Hepatocyte (in vitro differentiated cells): ENCODE results near the gene CSNK1D. TPM values are rescaled to one million over a fixed set of nuclear protein-coding genes. Genes with fewer than 3 reads are reported as not detected.

Source experiments
- DNase-seq: peaks from one replicate; pipeline ENCODE4 v3.0.0-alpha.2; 2016; ENCODE audit warnings: low spot score
- H2AFZ ChIP-seq: fragments of 200-600 bp; sonication (generic); 2 replicates; pipeline ENCODE4 v1.6.0; 2016; ENCODE audit warnings: antibody characterized with exemption, mild to moderate bottlenecking
- H3K27ac ChIP-seq: fragments of 200-600 bp; sonication (generic); 2 replicates; pipeline ENCODE4 v1.5.1; 2016; ENCODE audit warnings: mild to moderate bottlenecking
- H3K27me3 ChIP-seq: fragments of 200-600 bp; sonication (generic); 2 replicates; pipeline ENCODE4 v1.6.1; 2016
- H3K36me3 ChIP-seq: fragments of 200-600 bp; sonication (generic); replicated peaks from 2 replicates; pipeline ENCODE4 v1.5.1; 2016; ENCODE audit warnings: low read depth; ENCODE audit not compliant: insufficient read depth
- H3K4me1 ChIP-seq: fragments of 200-600 bp; sonication (generic); 2 replicates; pipeline ENCODE4 v1.5.1; 2016; ENCODE audit warnings: mild to moderate bottlenecking, moderate library complexity; ENCODE audit not compliant: insufficient read depth
- H3K4me2 ChIP-seq: fragments of 200-600 bp; sonication (generic); 2 replicates; pipeline ENCODE4 v1.6.0; 2016
- H3K4me3 ChIP-seq: fragments of 200-600 bp; sonication (generic); 2 replicates; pipeline ENCODE4 v1.5.1; 2016; ENCODE audit warnings: mild to moderate bottlenecking
- H3K79me2 ChIP-seq: fragments of 200-600 bp; sonication (generic); 2 replicates; pipeline ENCODE4 v1.6.0; 2017; ENCODE audit warnings: mild to moderate bottlenecking
- H3K9me2 ChIP-seq: fragments of 200-600 bp; sonication (generic); replicated peaks from 2 replicates; pipeline ENCODE4 v1.6.0; 2017; ENCODE audit warnings: mild to moderate bottlenecking; ENCODE audit not compliant: insufficient read depth
- H3K9me3 ChIP-seq: fragments of 200-600 bp; sonication (generic); 2 replicates; pipeline ENCODE4 v1.5.1; 2016; ENCODE audit warnings: low read depth, mild to moderate bottlenecking
- H4K20me1 ChIP-seq: fragments of 200-600 bp; sonication (generic); 2 replicates; pipeline ENCODE4 v1.6.0; 2016; ENCODE audit warnings: mild to moderate bottlenecking; ENCODE audit not compliant: insufficient read depth, poor library complexity, severe bottlenecking
- EZH2 ChIP-seq: fragments of 200-600 bp; sonication (generic); IDR thresholded peaks from 2 replicates; pipeline ENCODE4 v1.6.1; 2016; ENCODE audit warnings: antibody characterized with exemption, mild to moderate bottlenecking, borderline replicate concordance
- EZH2phosphoT487 ChIP-seq: fragments of 200-600 bp; sonication (generic); IDR thresholded peaks from one replicate; pipeline ENCODE4 v1.6.1; 2018; ENCODE audit warnings: antibody characterized with exemption, mild to moderate bottlenecking, low read depth, moderate library complexity; ENCODE audit not compliant: unreplicated experiment, severe bottlenecking
- WGBS: methylation state at CpG from one replicate; pipeline ENCODE4 v1.1.6; 2016; ENCODE audit warnings: low lambda C conversion rate; ENCODE audit errors: missing lambda C conversion rate; 5-methylcytosine and 5-hydroxymethylcytosine counted together
- polyA plus RNA-seq: library from polyadenylated mRNA; unstranded; fragments of >200 nt; fragmentation: Nextera tagmentation; extraction: Ambion mirVana; gene quantifications from 2 replicates; pipeline ENCODE4 v1.2.1, GENCODE V29; 2016
- total RNA-seq: library from RNA; depleted of rRNA; stranded (reverse); fragments of >200 nt; gene quantifications from 2 replicates; pipeline ENCODE4 v1.2.3, GENCODE V29; 2014
- TF ChIP-seq, protein P1 (sequence below): fragments of 200-600 bp; sonication (generic); IDR thresholded peaks from 2 replicates; pipeline ENCODE4 v1.5.1; 2016; ENCODE audit warnings: antibody characterized with exemption, mild to moderate bottlenecking; ENCODE audit not compliant: poor library complexity

The CSNK1D gene
- total and polyA plus RNA-seq, 2 experiments from 2014 or later: 72.5 to 152 TPM

DNA sequence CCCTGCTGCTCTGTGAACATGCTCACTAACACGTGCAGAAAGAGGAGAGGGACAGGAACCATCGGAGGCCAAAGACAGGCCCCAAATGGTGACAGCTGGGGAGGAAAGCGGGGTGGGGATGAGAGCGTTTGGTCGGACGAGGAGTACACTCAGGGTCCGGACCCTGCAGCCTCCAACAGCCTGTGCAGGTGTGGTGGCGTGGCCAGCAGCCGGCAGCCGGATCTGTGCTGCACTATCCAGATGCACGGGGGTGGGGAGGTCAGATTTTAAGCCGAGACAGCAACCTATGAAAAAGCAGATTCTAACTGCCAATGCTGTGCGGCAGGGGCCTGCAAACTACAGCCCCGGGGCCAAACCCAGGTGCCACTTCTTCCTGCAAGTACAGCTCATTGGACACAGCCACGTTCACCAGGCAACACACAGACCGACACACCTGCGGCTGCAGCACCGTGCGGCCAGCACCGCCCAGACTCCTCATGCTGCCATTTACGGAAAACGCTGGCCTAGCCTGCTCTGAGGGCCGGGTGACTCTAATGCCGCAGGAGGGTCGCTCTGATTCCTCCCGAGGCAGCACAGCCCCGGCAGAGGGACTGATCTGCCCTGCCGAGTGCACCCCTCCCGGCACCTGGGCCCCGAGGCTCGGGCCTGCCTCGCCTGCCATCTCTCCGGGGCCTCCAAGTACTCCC lies 23.5 kb downstream of the CSNK1D start:
- peaks cover 80% of the 10 kb centered on the region for H3K79me2 ChIP-seq
- H3K36me3 ChIP-seq: no peaks in the 10 kb centered on the region
- H3K4me2 ChIP-seq: no peak overlapping the region
- no peaks in the 10 kb centered on the region for H3K4me1 ChIP-seq
- H3K27ac ChIP-seq: no peak overlapping the region
- H3K27me3 ChIP-seq: no peaks in the 10 kb centered on the region
- H4K20me1 ChIP-seq: peaks cover 75% of the 10 kb centered on the region
- no peak overlapping the region for H3K4me3 ChIP-seq
- H3K9me2 ChIP-seq: no peaks in the 10 kb centered on the region
- TF ChIP-seq, protein P1, sequence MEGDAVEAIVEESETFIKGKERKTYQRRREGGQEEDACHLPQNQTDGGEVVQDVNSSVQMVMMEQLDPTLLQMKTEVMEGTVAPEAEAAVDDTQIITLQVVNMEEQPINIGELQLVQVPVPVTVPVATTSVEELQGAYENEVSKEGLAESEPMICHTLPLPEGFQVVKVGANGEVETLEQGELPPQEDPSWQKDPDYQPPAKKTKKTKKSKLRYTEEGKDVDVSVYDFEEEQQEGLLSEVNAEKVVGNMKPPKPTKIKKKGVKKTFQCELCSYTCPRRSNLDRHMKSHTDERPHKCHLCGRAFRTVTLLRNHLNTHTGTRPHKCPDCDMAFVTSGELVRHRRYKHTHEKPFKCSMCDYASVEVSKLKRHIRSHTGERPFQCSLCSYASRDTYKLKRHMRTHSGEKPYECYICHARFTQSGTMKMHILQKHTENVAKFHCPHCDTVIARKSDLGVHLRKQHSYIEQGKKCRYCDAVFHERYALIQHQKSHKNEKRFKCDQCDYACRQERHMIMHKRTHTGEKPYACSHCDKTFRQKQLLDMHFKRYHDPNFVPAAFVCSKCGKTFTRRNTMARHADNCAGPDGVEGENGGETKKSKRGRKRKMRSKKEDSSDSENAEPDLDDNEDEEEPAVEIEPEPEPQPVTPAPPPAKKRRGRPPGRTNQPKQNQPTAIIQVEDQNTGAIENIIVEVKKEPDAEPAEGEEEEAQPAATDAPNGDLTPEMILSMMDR: no peak
- TF ChIP-seq EZH2 (no peak), EZH2phosphoT487 (no peak)
- no peak overlapping the region for H2AFZ ChIP-seq
- 96% methylated on average over 30 of the region's 33 CpGs for WGBS
- DNase-seq: no peak
- H3K9me3 ChIP-seq: no peaks in the 10 kb centered on the region

DNA sequence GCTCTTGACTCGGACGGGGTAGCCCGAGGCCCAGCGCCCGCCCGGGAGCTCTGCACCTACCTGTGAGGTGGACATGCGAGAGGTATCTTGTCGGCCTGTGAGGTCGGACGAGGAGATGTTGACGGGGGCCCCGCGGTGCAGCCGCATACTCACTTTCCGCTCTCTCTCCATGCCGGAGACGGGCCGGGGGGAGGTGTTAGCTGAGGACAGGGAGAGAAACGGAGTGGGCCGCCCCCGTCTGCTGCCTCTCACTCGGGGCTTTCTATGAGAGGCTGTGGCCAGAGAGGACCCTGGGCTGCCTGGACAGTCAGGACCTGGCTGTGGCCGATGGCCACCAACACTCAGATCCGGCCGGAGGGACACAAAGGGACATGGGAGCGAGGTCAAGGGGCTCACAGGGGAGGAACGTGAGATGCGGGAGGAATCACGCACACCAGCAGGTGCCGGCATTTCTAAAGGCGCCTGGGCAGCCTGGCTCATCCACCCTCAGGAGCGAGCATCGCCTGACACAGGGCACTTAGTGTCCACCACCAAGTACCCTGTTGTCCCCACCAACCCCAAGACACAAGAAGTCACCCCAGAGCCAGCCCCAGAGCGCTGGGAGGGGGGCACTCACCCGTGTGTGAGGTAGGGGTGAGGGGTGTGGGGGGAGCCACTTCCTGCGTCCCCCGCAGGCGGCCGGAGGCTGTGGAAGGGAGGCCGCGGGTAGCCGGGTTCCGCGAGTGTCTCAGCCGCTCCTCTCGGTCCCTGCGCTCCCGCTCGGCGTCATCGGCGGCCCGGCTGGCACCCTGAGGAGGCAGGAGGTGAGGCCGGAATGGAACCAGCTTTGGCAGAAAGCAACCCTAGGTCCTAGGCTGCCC lies 24.5 kb downstream of the CSNK1D start:
- no peaks in the 10 kb centered on the region for H3K4me1 ChIP-seq
- peaks cover 83% of the 10 kb centered on the region for H4K20me1 ChIP-seq
- H3K79me2 ChIP-seq: peaks cover 85% of the 10 kb centered on the region
- H3K27ac ChIP-seq: no peak overlapping the region
- TF ChIP-seq EZH2 (no peak), EZH2phosphoT487 (no peak)
- TF ChIP-seq, protein P1: no peak
- WGBS: 96% methylated on average over 43 of the region's 54 CpGs
- DNase-seq: no peak
- H3K4me3 ChIP-seq: no peak overlapping the region
- H3K9me3 ChIP-seq: no peaks in the 10 kb centered on the region
- H2AFZ ChIP-seq: no peak overlapping the region
- no peak overlapping the region for H3K4me2 ChIP-seq
- no peaks in the 10 kb centered on the region for H3K36me3 ChIP-seq
- no peaks in the 10 kb centered on the region for H3K9me2 ChIP-seq
- H3K27me3 ChIP-seq: no peaks in the 10 kb centered on the region

DNA sequence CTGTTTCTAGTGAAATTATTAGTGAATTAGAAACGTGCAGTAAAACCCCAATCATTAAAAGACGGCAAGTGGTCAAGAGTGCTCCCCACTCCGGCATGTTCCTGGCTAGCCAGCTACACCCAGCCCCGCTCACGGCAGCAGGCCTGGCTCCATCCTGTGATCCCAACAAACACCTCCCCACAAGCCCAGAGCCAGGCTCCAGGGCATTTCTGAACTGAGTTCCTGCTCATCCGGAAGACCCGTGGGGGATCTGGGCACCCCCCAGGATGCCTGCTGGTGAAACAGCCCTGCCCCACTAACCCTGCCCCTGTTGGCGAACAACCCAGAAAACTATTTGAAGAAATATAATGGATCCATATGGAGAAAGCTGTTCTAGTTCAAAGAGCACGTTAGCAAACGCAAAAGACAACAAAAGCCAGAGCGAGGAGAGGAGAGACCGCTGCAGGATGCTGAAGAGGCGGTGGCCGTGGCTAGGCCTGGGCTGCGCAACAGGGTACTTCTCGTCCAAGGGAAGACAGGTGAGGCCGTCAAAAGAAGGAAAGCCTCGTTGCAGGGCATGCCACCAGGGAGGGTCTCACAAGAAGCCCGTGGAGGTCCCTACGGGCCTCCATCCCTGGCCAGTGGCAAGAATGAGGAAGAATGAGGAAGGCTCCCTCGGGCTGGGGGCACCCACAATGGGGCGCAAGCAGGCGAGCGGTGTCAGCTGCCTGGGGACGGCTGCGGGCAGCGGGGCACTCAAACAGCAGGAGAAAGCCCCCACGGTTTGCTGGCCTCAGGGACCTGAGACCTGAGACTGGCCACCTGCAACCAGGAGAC lies 25.4 kb downstream of the CSNK1D start:
- WGBS: 94% methylated on average over 28 of the region's 28 CpGs
- Histone ChIP-seq H3K4me1 (no peaks in the 10 kb centered on the region), H3K27ac (no peak overlapping the region), H3K9me3 (no peaks in the 10 kb centered on the region), H3K4me2 (no peak overlapping the region), H3K9me2 (no peaks in the 10 kb centered on the region), H2AFZ (no peak overlapping the region), H3K79me2 (peaks cover 88% of the 10 kb centered on the region), H3K36me3 (no peaks in the 10 kb centered on the region), H3K27me3 (no peaks in the 10 kb centered on the region), H3K4me3 (no peak overlapping the region), H4K20me1 (peaks cover 87% of the 10 kb centered on the region)
- DNase-seq: no peak
- no peak for TF ChIP-seq EZH2
- TF ChIP-seq, protein P1: no peak
- no peak for TF ChIP-seq EZH2phosphoT487
